HL-60/S4 treated with retinoic acid at 250 ng/mL for 4 days and 3 days (cell line): ENCODE results near the gene GLCE.

Experiments
- in situ Hi-C: fragments of 300-500 bp; cut with MboI; formaldehyde crosslinking; loops from 2 replicates; pipeline ENCODE4 v1.7.0; 2022; ENCODE audit warnings: low sequenced_read_pairs

GLCE gene

DNA sequence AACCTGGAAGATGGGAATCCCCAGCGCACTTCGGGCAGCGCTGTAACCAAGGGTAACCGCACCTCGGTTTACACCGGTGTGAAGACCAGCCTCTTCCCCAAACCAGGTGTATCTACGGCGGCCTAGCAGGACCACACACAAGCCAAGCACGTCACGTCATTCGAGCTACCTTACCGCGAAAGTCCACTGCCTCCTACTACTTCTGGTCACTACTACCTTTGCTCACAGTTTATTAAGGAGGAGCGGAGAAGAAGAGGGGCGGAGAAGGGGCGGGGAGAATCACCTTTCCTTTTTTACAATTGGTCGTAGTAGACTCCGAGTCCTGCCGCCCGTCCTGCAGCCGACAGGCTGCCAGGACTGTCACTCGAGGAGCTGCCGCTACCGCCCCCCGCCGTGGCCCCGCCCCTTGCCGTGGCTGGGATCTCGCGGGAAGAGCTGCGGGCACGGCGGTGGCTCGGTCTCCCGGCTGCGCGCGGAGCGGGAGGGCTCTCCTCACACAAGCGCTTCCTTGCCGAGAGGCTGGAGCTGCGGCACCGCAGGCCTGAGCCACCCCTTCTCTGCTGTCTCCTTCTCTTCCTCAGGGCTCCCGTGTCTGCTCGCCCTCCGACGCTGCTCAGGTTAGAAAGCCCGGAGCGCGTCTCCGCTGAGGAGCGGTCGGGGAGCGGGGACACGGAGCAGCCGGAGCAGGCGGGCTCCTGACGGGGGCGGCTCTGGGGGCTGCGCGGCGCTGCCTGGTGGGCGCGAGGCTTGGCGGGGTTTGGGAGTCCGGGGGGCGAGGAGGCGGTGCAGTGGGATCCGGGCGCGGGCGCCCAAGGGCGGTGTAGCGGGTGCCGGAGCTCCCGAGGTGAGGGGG, at the start of gene GLCE:
Gene GLCE (plus strand): TSS at position 495 of the 853 bp plus-strand sequence. CDS start 95,172 bp downstream, outside the sequence.
- in situ Hi-C loops, result no loop called here

GRCh38 chr15:69114331-69114928, 46.0 kb upstream of the GLCE start:
- in situ Hi-C loops, result no loop called here

DNA sequence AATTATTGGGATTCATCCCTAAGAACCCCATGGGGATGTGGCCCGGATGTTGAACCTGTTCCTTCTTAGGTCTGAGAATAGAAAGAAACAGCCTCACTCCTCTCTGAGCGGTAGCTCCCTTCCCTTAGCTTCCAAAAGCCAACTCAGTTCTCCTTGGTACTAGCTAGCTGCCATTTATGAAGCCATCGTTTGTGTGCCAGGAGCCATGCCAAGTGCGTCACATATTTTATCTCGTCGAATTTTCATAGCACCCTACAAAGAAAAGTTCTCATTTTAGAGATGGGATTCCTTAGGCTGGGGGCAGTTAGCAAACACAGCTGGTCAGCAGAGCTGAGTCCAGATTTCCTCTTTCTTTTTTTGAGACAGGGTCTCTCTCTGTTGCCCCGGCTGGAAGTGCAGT, 45.4 kb upstream of the GLCE start:
- in situ Hi-C loops, result no loop called here

DNA sequence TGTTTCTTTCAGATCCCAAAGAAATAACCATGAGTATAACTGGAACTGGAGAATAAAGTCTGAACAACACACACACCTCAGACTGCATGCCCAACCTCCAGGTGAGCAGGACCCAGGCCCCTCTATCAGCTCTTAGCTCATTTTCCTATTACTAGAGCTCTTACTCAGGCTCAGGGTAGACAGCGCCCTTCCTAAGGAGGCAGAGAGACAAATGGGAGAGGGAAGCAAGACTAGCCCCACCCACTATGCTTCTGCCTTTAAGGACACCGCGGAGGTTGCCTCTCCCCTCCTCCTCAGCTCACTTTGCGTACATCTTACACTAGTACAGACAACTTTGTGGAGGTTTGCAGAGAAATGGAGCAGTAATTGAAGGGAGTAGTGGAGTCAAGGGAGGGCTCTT, 44.0 kb upstream of the GLCE start:
- in situ Hi-C loops, result no loop called here

DNA sequence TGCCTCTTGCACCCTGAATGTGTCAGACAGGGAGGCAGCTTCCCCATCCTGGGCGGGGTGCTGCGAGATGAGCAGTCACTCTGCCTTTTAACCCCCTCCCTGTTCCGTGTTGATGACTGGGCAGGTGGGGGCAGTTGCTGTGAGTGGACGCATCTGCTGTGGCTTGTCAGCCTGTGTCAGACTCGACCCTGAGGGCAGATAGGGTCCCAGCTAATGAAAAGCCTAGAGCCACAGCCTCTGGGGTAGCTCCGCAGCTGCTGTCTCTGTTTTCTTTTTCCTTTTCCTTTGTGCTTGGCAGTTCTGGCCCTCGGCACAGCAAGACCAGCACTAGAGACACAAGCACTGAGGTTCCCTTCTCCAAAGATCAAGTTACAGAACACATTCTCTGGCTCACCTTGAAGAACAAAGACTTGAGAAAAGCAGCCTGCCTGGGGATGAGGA, 43.0 kb upstream of the GLCE start:
- in situ Hi-C loops, result no loop called here

DNA sequence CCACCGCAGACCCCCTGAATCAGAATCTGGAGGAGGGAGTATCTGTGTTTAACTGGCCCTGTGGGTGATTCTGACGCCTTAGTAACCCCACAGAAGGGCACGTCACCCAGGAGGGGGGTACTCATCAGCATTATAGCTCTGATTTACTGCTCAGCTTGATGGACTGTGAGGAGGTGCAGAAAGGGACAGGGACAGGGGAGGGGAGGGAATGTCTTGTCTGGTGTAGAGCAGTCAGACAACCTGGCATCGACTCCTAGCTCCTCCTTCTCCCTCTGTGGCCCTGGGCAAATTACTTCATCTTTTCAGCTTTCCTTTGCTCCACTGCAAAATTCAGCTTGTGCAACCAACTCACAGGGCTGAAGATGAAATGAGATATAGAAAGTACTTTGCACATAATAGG, 42.3 kb upstream of the GLCE start:
- in situ Hi-C loops, result no loop called here

GRCh38 chr15:69119001-69119400, 41.4 kb upstream of the GLCE start:
- in situ Hi-C loops, result no loop called here

GRCh38 chr15:69119683-69120395, 40.6 kb upstream of the GLCE start:
- in situ Hi-C loops, result no loop called here

DNA sequence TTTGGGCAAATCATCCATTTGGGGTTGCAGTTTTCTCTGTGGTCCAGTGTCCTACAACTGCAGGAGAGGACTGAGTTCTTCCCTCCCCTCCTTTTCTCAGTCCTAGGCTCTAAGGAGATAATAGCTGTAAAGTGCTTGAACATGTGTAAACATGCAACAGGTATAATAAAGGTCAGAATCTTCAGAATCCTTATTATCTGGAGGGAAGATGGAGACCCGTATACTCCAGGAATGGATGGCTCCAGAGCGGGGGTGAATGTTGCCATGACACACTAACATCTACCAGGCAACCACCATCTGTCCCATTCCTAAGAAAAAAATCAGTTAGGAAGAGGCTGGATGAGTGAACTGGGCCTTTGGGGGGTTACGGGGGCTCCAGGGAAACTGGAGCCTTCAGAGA, 39.7 kb upstream of the GLCE start:
- in situ Hi-C loops, result no loop called here

DNA sequence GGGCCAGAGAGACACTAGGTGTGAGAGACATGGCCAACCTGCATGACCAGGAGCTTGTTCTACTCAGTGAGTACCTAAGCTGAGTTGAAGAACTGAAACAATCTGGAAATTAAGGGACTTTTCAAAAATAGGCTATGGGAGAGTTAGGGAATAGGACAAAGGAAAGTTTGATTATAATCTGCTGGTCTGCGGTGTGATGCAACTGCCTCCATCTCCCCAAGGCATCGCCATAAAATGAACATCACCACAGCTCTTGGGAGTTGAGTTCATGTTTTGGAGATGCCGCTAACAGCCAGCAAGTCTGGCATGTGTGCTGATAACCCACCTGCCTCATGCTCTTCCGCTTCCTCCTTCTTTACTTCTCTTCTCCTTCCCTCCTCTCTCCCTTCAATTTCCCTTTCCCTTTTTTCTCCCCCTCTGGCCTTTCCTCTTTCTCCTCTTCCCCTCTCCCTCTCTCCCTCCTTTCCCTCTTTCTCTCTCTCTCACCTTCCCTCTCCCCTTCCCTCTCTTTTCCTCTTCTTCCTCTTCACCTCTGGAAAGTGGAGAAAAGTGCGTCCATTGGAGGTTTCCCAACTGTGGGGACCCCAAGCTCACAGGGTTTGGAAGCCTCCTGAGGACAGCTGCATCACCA, 39.1 kb upstream of the GLCE start:
- in situ Hi-C loops, result no loop called here

DNA sequence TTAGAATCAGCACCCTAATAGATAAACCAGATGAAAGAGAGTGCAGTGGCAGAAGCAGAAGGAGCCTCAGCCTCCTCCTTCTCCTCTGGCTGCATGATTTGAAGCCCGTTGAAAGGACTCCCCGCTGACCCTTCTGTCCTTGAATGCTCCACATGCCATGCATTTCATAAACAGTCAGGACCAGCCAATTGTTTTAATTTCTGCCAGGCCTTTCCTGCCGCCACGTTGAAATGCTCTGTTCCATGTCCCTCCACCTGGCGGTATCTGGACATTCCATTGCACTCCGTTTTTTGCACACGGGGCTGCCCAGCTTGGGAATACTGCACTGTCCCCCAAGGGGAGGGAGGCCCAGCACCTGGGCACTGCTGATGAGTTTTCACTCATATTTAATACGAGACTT, 35.2 kb upstream of the GLCE start:
- in situ Hi-C loops, result no loop called here

GRCh38 chr15:69126054-69126469, 34.4 kb upstream of the GLCE start:
- in situ Hi-C loops, result no loop called here

DNA sequence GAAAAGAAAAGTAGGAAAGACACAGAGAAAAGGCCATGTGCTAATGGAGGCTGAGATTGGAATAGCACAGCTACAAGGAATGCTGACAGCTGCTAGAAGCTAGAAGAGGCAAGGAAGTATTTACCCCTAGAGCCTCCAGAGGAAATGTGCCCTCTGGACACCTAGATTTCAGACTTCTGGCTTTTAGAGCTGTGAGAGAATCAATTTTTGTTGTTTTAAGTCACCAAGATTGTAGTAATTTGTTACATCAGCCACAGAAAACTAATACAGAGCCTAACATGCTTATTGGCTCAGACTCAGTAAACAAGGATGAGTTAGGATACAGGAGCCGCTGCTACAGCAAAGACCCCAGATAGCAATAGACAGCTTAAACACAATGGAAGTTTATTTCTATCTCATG, 33.1 kb upstream of the GLCE start:
- in situ Hi-C loops, result no loop called here

- in situ Hi-C loops, result no loop called here
Observed at GRCh38 chr15:69128667-69129311, 31.6 kb upstream of the GLCE start.

DNA sequence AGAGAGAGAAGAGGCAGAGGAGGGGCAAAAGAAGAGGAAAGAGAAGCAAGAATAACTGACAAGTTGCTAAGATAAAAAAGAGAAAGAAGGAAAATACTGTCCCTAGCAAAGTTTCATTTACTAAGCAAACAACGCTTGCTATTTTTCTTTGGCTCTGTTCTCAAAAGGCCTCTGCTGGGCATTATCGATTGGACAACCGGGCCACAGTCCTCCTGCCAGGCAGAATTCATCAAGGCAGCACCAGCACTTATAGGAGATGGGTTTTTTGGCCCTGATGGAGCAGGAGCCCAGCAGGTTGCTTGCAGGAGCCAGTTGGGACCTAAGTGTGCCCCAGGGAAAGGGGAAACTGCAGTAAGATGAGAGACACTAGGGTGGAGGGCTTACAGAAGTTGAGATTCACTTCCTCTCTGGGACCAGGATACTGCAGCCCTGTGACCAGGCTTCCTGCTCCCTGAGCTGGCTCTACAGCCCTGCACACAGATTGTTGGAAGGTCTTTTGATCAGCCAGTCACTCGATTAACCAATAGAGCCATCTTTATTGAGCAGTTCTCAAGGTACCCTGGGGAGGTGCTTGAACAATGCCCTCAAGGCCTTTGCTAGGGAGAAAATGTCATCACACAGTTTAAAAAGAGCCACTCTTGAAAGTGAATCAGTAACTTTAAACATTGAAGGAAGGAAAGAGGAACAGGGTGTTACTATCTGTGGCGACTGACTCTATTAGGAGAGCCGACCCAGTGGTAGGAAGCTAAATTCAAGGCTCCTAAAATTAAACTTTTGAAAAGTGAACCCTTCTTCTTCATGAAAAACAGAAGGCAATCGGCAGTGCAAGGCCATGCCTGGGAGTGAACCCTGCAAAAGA, 28.8 kb upstream of the GLCE start:
- in situ Hi-C loops, result no loop called here

GRCh38 chr15:69132430-69132829, 28.0 kb upstream of the GLCE start:
- in situ Hi-C loops, result no loop called here

GRCh38 chr15:69132977-69133861, 27.2 kb upstream of the GLCE start:
- in situ Hi-C loops, result no loop called here

DNA sequence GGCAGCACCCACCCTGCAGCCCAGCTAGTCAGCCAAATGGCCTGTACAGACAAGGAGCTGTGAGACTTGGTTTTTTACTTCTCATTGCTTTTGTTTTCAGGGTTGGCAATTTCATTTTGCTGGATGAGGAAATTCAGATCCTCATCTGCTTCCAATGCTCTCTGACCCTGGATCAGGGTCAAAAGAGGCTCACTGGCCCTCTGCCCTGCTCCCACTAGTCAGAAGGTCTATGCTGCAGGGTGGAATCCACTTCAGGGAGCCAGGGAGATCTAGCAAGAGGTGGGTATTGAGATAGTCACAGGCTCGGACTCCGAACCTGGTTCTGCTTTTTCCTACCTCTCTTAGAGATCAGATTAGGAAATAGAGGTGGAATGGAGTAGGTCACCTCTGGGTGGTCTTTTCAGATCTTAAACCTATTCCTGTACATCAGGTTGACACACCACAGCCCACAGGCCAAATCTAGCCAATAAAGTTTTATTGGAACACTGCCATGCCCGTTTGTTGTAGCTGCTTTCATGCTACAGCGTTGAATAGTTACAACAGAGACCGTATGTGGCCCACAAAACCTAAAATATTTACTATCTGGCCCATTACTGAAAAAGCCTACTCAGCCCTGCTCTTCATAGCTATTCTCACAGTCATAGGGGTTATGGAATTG, 26.4 kb upstream of the GLCE start:
- in situ Hi-C loops, result no loop called here
